ENCODE results near the gene KIFAP3.

The KIFAP3 gene

GRCh38 chr1:169899519-169900217, 174.8 kb downstream of the KIFAP3 start:
- H3K4me3 ChIP-seq (replicated peaks; ENCODE audit: low read depth, low read length), result no peak overlapping the region

GRCh38 chr1:169896013-169896412, 178.5 kb downstream of the KIFAP3 start:
- no peak for TF ChIP-seq CTCF (IDR thresholded peaks at IDR 0.05; ENCODE audit: low read depth, low read length, missing control alignments)

More at GRCh38 chr1:169899519-169900217, 174.8 kb downstream of the KIFAP3 start:
- DNase-seq (ENCODE audit: extremely low read depth, low read depth), result no peak
- TF ChIP-seq CTCF (IDR thresholded peaks at IDR 0.05; ENCODE audit: low read depth, low read length, missing control alignments), result no peak

GRCh38 chr1:169894424-169895145, 179.9 kb downstream of the KIFAP3 start:
- no peak for DNase-seq (ENCODE audit: extremely low read depth, low read depth)
- H3K4me3 ChIP-seq (replicated peaks; ENCODE audit: low read depth, low read length), result peak overlapping the region; percentile 79
- no peak for TF ChIP-seq CTCF (IDR thresholded peaks at IDR 0.05; ENCODE audit: low read depth, low read length, missing control alignments)

More at GRCh38 chr1:169896013-169896412, 178.5 kb downstream of the KIFAP3 start:
- H3K4me3 ChIP-seq (replicated peaks; ENCODE audit: low read depth, low read length), result no peak overlapping the region
- DNase-seq (ENCODE audit: extremely low read depth, low read depth), result no peak

- peak; percentile 97 for DNase-seq (ENCODE audit: extremely low read depth, low read depth)
- peak within 1 kb of the TSS; percentile 79 for H3K4me3 ChIP-seq (replicated peaks; ENCODE audit: low read depth, low read length)
- TF ChIP-seq CTCF (IDR thresholded peaks at IDR 0.05; ENCODE audit: low read depth, low read length, missing control alignments), result no peak
These were observed 180.7 kb downstream of the KIFAP3 start, which contains the start of gene SCYL3 for GRCh38 chr1:169893645-169894423. Gene SCYL3 (minus strand): TSS chr1:169893896. CDS start chr1:169888840, 5,056 bp downstream.

- H3K4me3 ChIP-seq (replicated peaks; ENCODE audit: low read depth, low read length), result peak overlapping the region; percentile 79
- no peak for DNase-seq (ENCODE audit: extremely low read depth, low read depth)
These were observed 181.4 kb downstream of the KIFAP3 start for GRCh38 chr1:169892927-169893644.

More at GRCh38 chr1:169892927-169893644, 181.4 kb downstream of the KIFAP3 start:
- TF ChIP-seq CTCF (IDR thresholded peaks at IDR 0.05; ENCODE audit: low read depth, low read length, missing control alignments), result no peak

Measured in HFF-Myc (cell line).